ENCODE data around the gene NCKAP5.

The NCKAP5 gene

GRCh38 chr2:133452583-133452982, 115.7 kb downstream of the NCKAP5 start:
- DNase-seq, result no peak

GRCh38 chr2:133452146-133452545, 116.1 kb downstream of the NCKAP5 start:
- DNase-seq, result no peak

DNA sequence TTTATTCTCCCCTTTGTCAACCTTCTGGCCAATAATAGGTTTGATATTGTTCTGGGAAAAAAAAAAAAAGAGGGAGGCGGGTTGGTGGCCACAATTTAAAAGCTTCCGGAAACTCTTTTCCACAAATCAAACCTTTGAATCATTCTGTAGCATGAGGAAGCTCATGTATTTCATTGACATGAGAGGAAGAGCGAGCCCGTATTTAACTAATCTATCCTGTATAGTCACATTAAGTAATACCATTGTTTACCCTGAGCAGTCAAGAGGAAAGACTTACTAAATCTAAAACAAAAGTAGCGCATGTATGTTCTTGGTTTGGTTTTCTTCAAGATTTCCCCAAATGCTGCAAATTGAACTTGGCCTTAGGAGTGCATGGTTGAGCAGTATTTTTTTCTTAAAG, 120.1 kb downstream of the NCKAP5 start:
- no peak for DNase-seq

DNA sequence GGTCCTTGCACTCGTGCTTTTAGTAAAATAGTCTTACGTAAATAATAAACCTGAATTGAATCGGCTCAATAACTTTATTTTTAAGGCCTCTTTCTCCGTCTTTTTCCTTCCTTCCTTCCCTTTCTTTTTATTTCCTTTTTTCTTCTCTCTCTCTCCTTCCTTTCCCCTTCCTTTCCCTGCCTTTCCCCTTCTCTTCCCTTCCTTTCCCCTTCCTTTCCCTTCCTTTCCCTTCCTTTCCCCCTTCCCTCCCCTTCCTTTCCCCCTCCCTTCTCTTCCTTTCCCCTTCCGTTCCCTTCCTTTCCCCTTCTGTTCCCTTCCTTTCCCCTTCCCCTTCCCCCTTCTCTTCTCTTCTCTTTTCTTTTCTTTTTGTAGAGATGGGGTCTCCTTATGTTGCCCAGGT, 121.0 kb downstream of the NCKAP5 start:
- no peak for DNase-seq

DNA sequence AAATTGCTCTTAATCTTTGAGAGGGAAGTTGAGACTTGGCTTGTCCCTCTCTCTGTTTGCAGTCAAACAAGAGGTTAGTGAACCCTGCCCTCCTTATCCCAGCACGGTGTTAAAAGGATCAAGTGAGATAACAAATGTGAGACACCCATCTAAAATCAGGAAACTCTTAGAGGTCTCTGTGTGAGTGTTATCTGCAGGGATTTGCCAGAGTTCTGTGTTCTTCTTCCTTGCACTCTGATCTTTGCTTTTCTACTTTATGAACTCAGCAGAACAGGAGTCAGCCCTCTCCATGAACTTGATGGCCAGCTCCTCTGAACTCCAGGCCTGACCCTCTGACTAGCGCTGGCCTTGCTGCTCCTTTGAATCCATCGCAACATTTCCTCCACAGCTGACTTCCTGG, 123.8 kb downstream of the NCKAP5 start:
- no peak for DNase-seq

DNA sequence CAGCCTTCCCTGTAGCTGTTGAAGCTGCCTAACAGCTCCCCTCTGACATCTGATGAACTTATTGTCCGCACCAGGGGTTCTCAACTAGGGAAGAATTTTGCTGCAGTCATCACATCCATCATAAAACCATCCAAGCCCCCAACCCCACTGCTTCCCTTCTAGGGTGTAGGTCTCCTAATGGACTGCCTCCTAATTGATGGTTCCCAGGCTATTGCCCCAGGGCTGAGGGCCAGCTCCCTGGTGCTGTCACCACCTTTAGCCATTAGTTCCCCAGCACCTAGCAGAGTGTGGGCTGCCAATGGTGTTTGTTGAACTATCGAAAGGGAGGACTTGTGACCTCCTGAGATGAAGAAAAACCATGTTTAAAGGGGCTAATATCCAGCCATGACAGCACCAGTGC, 125.9 kb downstream of the NCKAP5 start:
- DNase-seq, result no peak

GRCh38 chr2:133439565-133439920, 128.7 kb downstream of the NCKAP5 start:
- DNase-seq, result no peak

DNA sequence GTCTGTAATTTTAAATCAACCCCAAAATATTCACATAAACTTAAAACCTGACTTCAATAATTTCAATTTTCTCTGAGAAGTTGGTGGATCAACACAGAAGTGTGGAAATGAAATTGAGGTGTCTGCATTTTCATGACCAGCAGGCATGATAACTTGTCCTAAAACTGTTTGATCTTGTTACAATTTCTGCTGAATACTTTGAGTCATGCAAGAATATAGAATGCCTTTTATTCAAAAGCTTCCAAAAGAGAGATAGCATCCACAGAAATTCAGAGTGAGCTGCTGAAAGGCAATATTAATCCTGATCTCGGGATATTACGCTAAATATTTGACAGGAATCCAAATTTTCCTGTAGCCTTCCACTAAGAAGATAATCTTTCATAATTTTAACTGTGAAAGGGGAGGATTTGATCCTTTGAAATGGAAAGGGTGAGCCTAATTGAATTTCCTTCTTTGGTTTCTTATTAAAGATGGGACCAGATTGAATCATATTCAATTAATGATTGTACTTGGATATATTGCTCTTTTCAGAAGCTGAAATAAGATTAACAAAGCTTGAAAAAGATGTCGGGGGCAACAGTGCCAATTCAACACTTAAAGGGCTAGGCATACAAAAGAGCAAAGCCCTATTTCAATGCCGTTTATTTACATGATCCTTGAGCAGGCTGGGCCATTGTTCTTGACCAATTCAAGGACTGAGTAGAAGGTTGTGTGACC, 129.3 kb downstream of the NCKAP5 start:
- no peak for DNase-seq

DNA sequence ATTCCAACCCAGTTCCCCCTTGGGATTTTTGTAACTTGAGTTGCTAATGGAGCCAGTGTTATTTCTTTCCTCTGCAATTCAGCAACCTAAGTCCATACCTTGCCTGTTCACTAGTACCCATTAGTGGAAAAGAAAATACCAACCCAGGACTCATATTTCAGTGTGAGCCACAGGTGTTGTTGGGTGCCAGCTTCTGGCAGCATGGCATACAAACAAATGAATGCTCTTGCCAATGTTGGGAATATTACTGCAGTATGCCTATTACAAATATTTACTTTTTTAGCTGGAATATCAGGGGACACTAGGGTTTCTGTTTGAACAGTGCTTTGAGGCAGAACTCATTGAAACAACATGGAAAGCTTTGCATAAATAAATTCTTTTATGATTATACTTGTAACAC, 130.2 kb downstream of the NCKAP5 start:
- no peak for DNase-seq

DNA sequence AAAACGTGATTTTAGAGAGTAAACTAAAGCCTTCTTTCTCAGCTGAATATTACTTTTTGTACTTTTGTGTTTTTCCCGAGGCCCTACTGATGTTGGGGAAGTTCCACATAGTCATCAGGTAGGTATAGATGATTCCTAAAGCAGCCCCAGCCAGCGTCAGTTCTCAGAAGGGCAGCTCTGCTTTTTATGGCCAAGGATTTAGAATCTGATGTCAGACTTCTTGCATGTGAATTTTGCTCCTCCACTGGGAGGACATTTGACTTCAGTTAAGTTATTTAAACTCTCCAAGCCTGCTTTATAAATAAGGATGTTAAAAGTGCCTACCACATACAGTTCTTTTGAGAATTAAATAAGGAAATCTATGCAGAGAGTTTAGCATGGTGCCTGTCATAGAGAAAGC, 130.8 kb downstream of the NCKAP5 start:
- DNase-seq, result no peak

DNA sequence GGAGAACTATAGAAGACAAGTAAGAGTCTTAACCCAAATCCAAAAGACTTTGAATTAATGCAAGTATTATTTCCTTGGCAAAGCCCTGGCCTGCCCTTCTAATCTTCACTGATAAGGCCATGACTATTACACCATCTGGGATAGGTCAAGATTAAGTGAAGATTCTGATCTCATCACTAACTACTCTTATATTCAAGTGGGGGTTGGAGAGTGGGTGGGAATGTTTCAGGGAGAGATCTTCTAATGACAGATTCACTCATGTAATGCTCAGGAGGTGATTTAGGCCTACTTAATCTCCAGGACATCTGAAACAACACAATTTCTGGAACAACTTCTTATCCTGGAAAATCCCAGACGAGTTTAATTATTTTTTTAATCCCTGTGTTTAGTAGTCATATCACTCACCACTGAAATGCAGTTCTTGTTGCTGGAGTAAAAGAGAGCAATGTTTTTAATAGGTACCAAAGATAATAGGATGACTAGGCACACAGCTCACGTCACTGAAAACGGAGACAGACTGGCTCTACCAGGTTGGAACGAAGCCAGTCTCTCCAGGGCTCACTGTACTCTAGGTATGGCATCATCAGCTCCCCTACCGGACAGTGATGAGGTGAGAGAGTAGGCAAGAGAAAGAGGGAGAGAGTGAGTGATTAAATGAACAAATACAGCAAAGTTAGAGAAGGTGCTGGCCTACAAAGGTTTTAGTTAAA, 133.1 kb downstream of the NCKAP5 start:
- DNase-seq, result no peak

DNA sequence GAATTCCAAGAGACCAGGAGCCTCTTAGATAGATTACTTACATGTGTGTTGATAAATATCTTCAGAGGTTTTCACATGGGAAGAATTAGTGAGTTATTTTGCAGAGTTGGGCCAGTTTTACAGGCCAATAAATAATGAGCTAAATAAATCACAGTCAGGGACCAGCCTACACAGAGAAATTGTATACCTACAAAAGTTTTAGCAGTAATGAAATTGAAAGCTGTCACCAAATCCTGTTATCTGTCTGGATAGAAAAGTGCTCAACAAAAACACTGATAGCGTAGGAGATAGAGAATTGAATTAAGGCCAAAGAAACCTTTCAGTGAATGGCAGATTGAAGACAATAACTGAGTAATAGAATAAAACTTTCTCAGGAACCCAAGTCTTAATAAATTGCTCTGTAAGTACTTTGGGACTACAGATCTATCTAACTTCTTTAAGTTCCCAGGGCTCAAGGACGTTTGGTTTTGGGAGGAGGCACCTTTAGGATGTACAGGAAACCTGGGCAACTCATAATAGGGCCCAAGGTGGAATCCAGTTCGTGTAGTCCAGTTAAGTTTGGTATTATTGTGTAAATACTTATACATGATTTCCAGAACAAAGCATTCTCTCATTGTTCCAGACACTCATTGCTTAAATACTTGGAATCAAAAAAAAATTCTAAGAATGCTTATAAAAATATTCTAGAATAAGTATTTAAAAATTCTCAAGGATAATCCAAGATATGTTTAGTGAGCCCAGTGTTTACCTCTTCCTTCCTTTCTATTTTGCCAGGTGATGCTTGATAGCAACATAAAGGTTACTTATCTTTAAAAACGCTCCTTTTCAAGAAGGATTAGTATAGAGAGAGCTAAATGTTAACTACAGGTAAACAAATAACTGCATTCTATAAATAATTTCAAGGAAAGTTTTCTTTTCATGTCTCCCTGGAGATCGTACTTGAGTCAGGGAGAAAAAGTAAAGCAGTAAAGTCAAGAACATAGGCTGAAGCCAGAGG, 134.5 kb downstream of the NCKAP5 start:
- DNase-seq, result no peak

GRCh38 chr2:133432778-133433177, 135.5 kb downstream of the NCKAP5 start:
- no peak for DNase-seq

GRCh38 chr2:133431289-133431688, 137.0 kb downstream of the NCKAP5 start:
- no peak for DNase-seq

- DNase-seq, result no peak
Measured at GRCh38 chr2:133426791-133427190, 141.5 kb downstream of the NCKAP5 start.

DNA sequence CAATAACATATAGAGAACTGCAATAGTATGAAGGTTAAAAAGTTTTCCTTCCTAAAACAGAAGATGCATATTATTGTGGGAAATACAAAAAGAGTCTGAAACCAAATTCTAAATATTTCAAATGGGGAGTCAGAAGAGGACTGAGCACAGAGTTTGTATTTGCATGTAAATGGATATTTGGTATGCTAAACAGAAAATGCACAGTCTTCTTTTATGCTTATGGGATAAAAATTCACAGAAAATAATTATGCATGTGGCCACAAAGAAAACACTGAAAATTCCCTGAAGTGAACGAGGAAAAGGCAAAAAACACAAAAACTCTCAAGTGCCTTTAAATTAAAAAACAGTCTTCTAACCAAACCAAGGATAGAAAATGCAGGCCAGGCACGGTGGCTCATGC, 142.7 kb downstream of the NCKAP5 start:
- DNase-seq, result no peak

GRCh38 chr2:133424876-133425275, 143.4 kb downstream of the NCKAP5 start:
- no peak for DNase-seq

DNA sequence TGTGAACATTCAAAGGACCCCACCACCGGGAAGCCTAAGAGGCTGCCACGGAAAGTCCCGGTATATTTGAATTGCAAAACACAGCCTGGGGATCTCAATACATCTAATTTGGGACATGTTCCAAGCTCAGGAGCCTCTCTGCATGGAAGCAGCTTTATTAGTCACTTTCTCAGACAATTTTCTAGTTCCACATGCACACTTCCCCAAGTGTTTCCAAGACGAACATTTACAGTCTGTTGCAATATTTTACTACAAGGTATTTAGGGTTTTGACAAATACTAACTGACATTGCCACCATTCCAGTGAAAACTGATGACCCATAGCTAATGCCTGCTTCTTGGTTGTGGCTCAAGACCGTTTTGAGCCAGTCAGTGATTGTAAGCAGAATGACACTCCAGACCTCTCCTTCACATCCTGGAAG, 145.3 kb downstream of the NCKAP5 start:
- no peak for DNase-seq

GRCh38 chr2:133421516-133422324, 146.5 kb downstream of the NCKAP5 start:
- DNase-seq, result no peak

- DNase-seq, result no peak
Measured at GRCh38 chr2:133420788-133421187, 147.5 kb downstream of the NCKAP5 start.

GRCh38 chr2:133418671-133419070, 149.6 kb downstream of the NCKAP5 start:
- DNase-seq, result no peak

DNA sequence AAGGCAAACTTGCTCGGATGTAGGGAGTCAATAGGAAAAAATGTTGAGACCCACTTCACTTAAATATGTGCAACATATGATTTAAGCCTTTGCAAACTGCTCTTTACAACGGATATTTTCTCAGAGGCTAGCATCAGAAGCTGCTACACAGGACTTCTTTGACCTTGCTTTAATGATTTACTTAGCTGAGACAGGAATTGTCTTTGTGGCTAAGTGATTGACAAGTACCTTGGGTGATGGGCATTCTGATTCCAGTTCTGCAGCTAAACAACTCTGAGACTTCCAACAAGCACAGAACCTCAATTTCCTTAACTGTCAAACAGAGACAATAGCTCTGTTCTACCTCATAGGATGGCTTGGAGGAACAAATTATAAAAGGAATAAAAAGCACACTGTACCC, 150.2 kb downstream of the NCKAP5 start:
- no peak for DNase-seq

DNA sequence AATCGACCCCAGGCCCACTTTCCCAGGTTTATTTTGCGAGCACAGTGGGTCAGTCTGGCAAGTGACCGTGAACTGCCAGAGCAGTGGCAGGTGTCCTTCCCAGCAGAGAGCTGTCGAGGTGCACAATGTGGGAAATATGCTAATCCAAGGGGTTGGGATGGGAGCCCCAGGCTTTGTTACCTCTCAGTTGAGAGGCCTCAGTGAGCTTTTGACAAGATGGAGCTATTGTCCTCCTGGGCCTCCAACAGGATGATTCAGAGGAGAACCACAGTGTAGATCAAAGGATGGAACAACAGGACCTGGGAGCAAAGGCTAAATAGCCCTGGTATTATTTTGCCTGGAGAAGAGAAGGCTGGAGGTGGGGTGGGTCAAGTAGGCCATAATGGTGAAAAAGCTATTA, 150.8 kb downstream of the NCKAP5 start:
- DNase-seq, result no peak

All from NCI-H446 (cell line).